KOPT-K1 (cell line): Measurements from ENCODE around the gene SCP2.

Experiments
- H3K27ac ChIP-seq: fragments of 200-600 bp; sonication (generic); 2 replicates; pipeline ENCODE4 v1.5.1; 2016; ENCODE audit warnings: antibody characterized with exemption, mild to moderate bottlenecking, low read depth, low read length; ENCODE audit not compliant: poor library complexity, severe bottlenecking
- H3K36me3 ChIP-seq: fragments of 200-600 bp; sonication (generic); 2 replicates; pipeline ENCODE4 v1.5.1; 2017; ENCODE audit warnings: antibody characterized with exemption, mild to moderate bottlenecking, low read length, moderate library complexity; ENCODE audit not compliant: insufficient read depth
- H3K9me3 ChIP-seq: fragments of 200-600 bp; sonication (generic); 2 replicates; pipeline ENCODE4 v1.5.1; 2017; ENCODE audit warnings: antibody characterized with exemption, low read length, mild to moderate bottlenecking; ENCODE audit not compliant: insufficient read depth, poor library complexity, severe bottlenecking

Gene SCP2

GRCh38 chr1:53060579-53060978 lies 133.5 kb downstream of the SCP2 start:
- H3K36me3 ChIP-seq: no peaks in the 10 kb centered on the region
- H3K27ac ChIP-seq: no peak overlapping the region
- H3K9me3 ChIP-seq: no peaks in the 10 kb centered on the region

DNA sequence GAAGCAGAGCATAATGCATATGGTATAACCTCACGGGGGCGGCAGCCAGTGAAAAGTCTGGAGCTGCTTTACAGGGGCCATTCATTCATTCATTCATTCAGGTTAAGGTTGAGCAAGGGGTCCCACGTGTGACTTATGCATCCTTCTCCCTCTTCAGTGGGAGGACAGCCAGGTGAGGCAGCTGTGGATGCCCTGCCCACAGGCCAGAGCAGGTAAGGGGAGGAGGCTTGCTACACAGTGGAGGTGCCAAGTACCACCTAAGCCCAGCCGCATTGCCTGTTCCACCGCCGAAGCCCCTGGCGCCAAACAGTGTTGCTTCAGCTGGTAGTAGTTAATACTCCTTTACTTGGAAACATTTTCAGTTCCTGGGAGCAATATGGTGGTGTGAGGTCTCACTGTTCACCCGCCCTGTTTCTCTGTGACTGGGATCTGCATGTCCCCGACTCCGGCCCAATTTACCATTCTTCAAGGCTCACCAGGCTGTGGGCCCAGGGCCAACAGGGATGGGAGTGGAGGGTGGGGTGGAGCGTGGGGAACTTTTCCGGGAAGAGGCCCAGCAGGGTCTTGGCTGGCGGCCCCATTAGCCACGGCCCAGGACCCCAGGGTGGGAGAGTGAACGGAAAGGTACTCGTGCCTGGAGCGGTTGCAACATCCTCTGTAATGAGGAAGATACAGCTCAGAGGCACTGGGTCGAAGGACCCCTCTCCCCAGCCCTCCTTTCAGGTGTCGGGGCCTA lies 134.2 kb downstream of the SCP2 start:
- no peaks in the 10 kb centered on the region for H3K36me3 ChIP-seq
- no peak overlapping the region for H3K27ac ChIP-seq
- no peaks in the 10 kb centered on the region for H3K9me3 ChIP-seq

GRCh38 chr1:53061859-53062707 lies 135.0 kb downstream of the SCP2 start, which contains the start of gene PODN:
Gene PODN, plus strand, starts transcription at chr1:53062213. Its CDS starts 7,643 bp downstream, at chr1:53069856.
- no peak within 1 kb of the TSS for H3K27ac ChIP-seq
- no peaks in the 10 kb centered on the region for H3K36me3 ChIP-seq
- H3K9me3 ChIP-seq: no peaks in the 10 kb centered on the region

DNA sequence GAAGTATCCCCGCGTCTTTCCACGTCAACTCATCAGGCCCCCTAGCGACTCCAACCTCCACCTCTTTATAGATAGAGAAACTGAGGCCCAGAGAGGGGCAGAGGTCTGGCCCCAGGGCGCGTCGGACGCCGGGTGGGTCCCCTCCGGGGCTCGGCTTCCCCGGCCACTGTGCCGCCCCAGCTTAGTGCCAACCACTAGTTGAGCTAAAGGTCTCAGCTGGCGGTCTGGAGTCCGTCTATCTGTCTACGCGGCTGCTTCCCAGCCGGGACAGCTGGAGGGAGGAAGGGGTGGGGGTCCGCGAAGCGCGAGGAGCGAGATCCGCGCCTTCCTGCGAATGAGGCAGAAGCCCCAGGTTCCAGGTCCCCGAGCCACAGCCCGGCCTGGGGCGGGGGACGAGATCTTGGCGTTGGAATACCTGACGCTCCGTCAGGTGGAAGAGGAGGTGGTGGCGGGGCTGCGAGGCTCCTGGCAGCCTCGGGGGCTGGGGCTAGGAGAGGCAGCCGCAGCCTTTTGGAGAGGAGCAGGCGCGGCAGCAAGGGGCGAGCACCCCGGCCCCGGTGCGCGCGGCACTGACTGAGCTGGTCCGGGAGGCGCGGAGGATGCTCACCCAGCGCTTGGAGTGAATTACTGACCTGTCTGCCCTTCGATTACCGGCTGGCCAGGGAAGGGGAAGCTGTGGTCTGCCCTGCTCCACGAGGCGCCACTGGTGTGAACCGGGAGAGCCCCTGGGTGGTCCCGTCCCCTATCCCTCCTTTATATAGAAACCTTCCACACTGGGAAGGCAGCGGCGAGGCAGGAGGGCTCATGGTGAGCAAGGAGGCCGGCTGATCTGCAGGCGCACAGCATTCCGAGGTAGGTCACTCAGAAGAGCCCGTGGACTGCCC lies 135.9 kb downstream of the SCP2 start:
- no peaks in the 10 kb centered on the region for H3K36me3 ChIP-seq
- no peaks in the 10 kb centered on the region for H3K9me3 ChIP-seq
- no peak overlapping the region for H3K27ac ChIP-seq

DNA sequence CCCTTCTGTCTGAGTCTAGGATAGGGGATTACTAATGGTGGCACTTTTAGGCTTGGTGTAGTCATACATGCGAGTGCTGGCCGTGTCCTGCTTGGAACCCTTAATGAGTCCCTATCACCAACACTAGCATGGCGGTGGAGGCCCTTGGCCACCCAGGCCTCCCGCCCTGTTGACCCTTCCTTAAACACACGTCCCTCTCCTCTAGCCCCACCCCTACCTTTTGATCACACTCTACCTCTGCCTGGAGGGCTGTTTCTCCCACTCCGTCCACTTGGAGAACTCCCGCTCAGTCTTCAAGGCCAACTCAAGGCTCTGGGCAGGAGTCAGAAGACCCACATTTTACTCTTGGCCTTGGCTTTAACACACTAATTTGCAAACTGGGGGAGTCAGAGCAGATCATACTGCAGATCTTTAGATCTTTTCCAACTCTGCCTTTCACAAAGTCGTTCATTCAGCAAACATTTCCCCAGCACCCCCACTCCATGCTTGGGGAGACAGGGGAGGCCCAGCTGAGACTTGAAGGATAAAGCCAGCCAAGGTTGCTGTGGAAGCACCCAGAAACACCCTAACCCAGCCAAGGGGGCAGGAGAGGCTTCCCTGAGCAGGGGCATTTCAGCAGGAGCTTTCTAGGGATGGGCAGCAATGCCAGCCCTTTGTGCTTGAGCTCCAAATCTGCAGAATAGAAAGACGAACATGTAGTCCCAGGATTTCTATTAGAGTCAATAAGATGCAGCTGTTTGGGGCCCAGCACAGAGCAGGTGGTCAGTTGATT lies 136.9 kb downstream of the SCP2 start:
- Histone ChIP-seq H3K36me3 (no peaks in the 10 kb centered on the region), H3K9me3 (no peaks in the 10 kb centered on the region), H3K27ac (no peak overlapping the region)

- no peaks in the 10 kb centered on the region for H3K36me3 ChIP-seq
Measured at GRCh38 chr1:53065391-53065790, 138.3 kb downstream of the SCP2 start.

DNA sequence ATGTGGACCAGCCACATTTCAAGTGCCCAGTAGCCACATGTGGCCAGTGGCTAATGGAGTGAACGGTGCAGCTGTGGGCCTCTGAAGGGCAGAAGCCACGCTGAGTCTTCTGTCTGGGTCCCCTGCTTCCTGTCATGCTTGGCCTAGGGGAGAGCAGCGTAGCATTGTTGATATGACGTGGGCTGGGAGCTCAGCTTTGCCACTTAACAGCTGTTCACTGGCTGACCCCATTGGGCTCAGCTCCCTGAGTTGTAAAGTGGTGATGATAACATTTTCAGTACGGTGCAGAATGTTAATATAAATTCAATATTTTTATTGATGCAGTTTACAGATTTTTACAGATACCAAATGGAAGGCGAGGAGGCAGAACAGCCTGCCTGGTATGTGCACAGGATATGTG lies 139.4 kb downstream of the SCP2 start:
- no peaks in the 10 kb centered on the region for H3K36me3 ChIP-seq
- no peak overlapping the region for H3K27ac ChIP-seq
- no peaks in the 10 kb centered on the region for H3K9me3 ChIP-seq

More at GRCh38 chr1:53065391-53065790, 138.3 kb downstream of the SCP2 start:
- Histone ChIP-seq H3K9me3 (no peaks in the 10 kb centered on the region), H3K27ac (no peak overlapping the region)

DNA sequence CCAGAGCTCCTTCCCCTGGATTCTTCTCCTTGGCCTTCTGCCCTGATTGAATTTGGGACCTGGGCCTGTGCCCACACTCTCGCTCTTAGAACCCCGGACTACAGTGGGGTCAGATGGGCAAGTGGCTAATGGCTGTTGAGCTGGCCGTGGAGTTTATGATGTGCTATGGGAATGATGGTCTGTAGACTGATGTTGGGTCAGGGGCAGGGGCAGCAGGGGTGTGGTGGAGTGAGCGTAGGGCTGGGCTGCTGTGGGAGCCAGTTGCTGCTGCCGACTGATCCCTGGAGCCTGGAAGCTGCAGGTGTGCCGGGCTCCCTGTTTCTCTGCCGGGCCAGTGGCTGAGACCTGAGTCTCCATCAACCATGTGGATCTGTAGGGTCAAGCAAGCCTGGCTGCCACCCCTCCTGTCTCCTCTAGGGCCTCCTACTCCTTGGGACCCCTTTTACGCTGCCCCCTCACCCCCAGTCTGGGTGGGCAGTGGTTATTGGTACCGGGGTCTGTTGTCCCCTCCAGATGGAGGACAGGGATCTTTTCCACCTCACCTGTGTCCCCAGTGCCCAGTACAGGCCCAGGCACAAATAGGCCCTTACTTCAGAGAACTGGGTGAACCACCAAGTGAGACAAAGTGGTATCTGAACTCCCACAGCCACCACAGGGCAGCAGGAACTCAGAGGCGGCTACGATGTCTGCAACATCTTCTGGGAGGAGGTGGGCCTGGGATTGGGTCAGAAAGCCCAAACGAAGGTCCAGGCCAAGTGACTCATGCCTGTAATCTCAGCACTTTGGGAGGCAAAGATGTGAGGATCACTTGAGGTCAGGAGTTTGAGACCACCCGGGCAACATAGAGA lies 140.0 kb downstream of the SCP2 start:
- Histone ChIP-seq H3K27ac (no peak overlapping the region), H3K9me3 (no peaks in the 10 kb centered on the region), H3K36me3 (no peaks in the 10 kb centered on the region)

- H3K27ac ChIP-seq: no peak overlapping the region
- no peaks in the 10 kb centered on the region for H3K36me3 ChIP-seq
- no peaks in the 10 kb centered on the region for H3K9me3 ChIP-seq
Measured at GRCh38 chr1:53067886-53068285, 140.8 kb downstream of the SCP2 start.

DNA sequence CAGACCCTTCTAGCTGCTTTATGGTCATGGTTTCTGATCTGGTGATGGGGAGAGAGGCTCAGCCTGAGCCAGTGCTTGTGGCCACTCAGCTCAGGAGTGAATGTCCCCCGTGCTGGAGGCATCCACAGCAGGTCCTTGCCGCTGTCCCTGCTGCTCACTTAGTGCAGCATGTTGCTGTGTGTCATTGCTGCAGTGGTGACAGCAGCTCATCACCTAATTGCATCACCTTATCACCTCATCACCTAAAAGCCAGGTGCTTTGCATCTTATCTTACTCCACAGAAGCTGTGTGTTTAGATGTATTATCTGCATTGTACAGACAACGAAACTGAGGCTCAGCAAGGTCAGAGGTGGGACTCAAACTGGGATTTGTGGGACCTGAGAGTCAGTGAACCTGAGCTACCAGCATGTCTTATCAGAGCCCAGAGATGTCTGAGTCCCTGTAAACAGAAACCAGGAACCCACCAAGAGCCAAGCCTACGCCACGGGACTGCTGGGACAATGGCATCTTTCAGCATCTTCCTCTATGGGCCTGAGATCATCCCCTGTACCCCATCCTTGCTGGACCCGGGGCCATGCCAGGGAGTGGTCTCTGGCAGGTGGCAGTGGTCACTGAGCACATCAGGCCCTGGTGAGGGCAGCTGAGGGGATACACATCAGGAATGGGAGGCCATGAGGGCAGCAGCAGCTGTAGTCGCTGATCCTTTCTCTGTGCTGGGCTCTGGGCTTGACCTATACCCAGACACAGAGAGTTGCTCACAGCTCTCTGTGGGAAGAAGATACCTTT lies 141.4 kb downstream of the SCP2 start:
- no peak overlapping the region for H3K27ac ChIP-seq
- H3K36me3 ChIP-seq: no peaks in the 10 kb centered on the region
- H3K9me3 ChIP-seq: no peaks in the 10 kb centered on the region

- Histone ChIP-seq H3K36me3 (no peaks in the 10 kb centered on the region), H3K27ac (no peak overlapping the region), H3K9me3 (no peaks in the 10 kb centered on the region)
Measured at GRCh38 chr1:53069265-53069662, 142.2 kb downstream of the SCP2 start.

- no peaks in the 10 kb centered on the region for H3K36me3 ChIP-seq
- H3K27ac ChIP-seq: no peak overlapping the region
- H3K9me3 ChIP-seq: no peaks in the 10 kb centered on the region
Measured at GRCh38 chr1:53069663-53070327, 142.7 kb downstream of the SCP2 start.

GRCh38 chr1:53070621-53071020 lies 143.5 kb downstream of the SCP2 start:
- Histone ChIP-seq H3K27ac (no peak overlapping the region), H3K36me3 (no peaks in the 10 kb centered on the region), H3K9me3 (no peaks in the 10 kb centered on the region)
